HUES64 (cell line): ENCODE results near the gene SLC7A10. TPM values are rescaled to one million over a fixed set of nuclear protein-coding genes. Genes with fewer than 3 reads are reported as not detected.

Experiments
- H3K27ac ChIP-seq: 2 replicates; pipeline ENCODE4 v1.7.0; 2013; ENCODE audit warnings: low read depth, low read length, inconsistent platforms
- H3K27me3 ChIP-seq: 2 replicates; pipeline ENCODE4 v1.6.1; 2013; ENCODE audit warnings: mild to moderate bottlenecking, low read length; ENCODE audit not compliant: insufficient read depth
- H3K36me3 ChIP-seq: 2 replicates; pipeline ENCODE4 v1.6.1; 2013; ENCODE audit warnings: mild to moderate bottlenecking, low read length; ENCODE audit not compliant: insufficient read depth
- H3K4me1 ChIP-seq: 2 replicates; pipeline ENCODE4 v1.6.1; 2013; ENCODE audit warnings: mild to moderate bottlenecking, low read length, moderate library complexity; ENCODE audit not compliant: insufficient read depth
- H3K4me3 ChIP-seq: 2 replicates; pipeline ENCODE4 v1.5.1; 2013; ENCODE audit warnings: mild to moderate bottlenecking, low read length, moderate library complexity
- H3K9ac ChIP-seq: 2 replicates; pipeline ENCODE4 v1.6.1; 2013; ENCODE audit warnings: mild to moderate bottlenecking, low read depth, low read length
- H3K9me3 ChIP-seq: 2 replicates; pipeline ENCODE4 v1.6.1; 2013; ENCODE audit warnings: low read depth, low read length; ENCODE audit not compliant: insufficient read depth
- WGBS: fragments of 150-250, 120-280 bp; methylation state at CpG from one replicate; pipeline ENCODE4 v1.1.7; 2013; ENCODE audit warnings: missing lambda C conversion rate; 5-methylcytosine and 5-hydroxymethylcytosine counted together
- polyA plus RNA-seq, 2 experiments: library from polyadenylated mRNA; stranded (reverse); fragments of 50-300 nt; gene quantifications; one replicate each; pipeline ENCODE4 v1.2.3, GENCODE V29; 2013

The SLC7A10 gene
- 1.5 TPM for polyA plus RNA-seq (2013, experiment 1 of 2)
- 1.6 TPM for polyA plus RNA-seq (2013, experiment 2 of 2)

- Histone ChIP-seq H3K36me3 (no peaks in the 10 kb centered on the region), H3K9ac (peak within 1 kb of the TSS; percentile 52; the same call in 1 of the 2 replicates), H3K27ac (no peak within 1 kb of the TSS), H3K4me3 (peak within 1 kb of the TSS; percentile 55), H3K4me1 (no peaks in the 10 kb centered on the region), H3K9me3 (peaks cover 19% of the 10 kb centered on the region), H3K27me3 (peaks cover 50% of the 10 kb centered on the region)
- WGBS, result 6% methylated on average over 57 of the region's 62 CpGs
These were observed at the start of gene SLC7A10 for GRCh38 chr19:33225458-33225926. TSS of gene SLC7A10 (minus strand) at chr19:33225850. CDS start at chr19:33225703, 147 bp downstream.

GRCh38 chr19:33274663-33275558 is 49.3 kb upstream of the SLC7A10 start:
- 80% methylated on average over 17 of the region's 17 CpGs for WGBS
- Histone ChIP-seq H3K4me1 (peaks cover 12% of the 10 kb centered on the region; the same call in 1 of the 2 replicates), H3K4me3 (no peak overlapping the region), H3K9ac (no peak overlapping the region; the same call in 1 of the 2 replicates), H3K27me3 (no peaks in the 10 kb centered on the region), H3K36me3 (no peaks in the 10 kb centered on the region), H3K9me3 (no peaks in the 10 kb centered on the region), H3K27ac (no peak overlapping the region)

DNA sequence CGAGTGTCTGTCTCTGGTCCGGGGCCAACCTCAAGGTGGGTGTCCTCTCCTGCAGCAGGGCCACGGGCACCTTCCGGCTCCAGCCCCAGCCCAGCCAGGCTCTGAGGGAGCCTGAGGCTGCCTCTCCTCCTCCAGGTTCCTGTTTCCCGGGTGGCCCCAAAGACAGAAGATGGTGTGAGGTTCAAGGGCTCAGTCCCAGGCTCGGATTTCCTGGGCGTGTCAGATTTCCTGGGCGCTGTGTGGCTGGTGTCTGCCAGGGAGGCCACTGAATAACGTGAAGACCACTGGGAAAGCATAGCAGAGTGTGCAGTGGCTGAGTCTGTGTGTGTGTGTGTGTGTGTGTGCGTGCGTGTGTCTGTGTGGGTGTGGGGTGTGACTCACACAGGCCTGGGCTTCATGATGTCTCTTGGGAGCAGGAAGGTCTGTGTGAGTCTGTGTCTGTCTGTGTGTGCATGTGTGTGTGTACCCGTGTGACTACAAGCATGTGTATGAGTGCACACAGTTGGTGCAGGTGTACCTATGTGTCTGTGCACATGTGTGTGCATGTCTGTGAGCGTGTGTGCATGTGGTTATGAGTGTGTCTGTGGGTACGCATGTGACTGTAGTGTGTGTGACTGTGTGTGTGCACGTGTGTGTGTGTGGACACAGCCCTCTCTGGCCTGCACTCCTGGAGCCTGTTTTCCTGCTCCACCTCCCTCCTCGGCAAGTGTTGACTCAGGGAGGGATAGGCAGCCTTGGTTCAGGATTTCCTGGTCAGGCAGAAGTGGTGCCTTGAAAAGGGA is 48.4 kb upstream of the SLC7A10 start:
- Histone ChIP-seq H3K9me3 (no peaks in the 10 kb centered on the region), H3K4me1 (peaks cover 12% of the 10 kb centered on the region; the same call in 1 of the 2 replicates), H3K27me3 (no peaks in the 10 kb centered on the region), H3K9ac (no peak overlapping the region), H3K27ac (no peak overlapping the region), H3K36me3 (no peaks in the 10 kb centered on the region), H3K4me3 (no peak overlapping the region)
- WGBS, result 80% methylated on average over 16 of the region's 16 CpGs

GRCh38 chr19:33273065-33273736 is 47.6 kb upstream of the SLC7A10 start:
- Histone ChIP-seq H3K27me3 (no peaks in the 10 kb centered on the region), H3K36me3 (no peaks in the 10 kb centered on the region), H3K9me3 (no peaks in the 10 kb centered on the region), H3K4me3 (no peak overlapping the region), H3K9ac (no peak overlapping the region), H3K27ac (no peak overlapping the region), H3K4me1 (peaks cover 12% of the 10 kb centered on the region; the same call in 1 of the 2 replicates)
- 78% methylated on average over 26 of the region's 26 CpGs for WGBS

- Histone ChIP-seq H3K27ac (no peak overlapping the region), H3K9me3 (no peaks in the 10 kb centered on the region), H3K4me1 (peaks cover 12% of the 10 kb centered on the region; the same call in 1 of the 2 replicates), H3K27me3 (no peaks in the 10 kb centered on the region), H3K36me3 (no peaks in the 10 kb centered on the region), H3K9ac (no peak overlapping the region), H3K4me3 (no peak overlapping the region)
- 85% methylated on average over 11 of the region's 12 CpGs for WGBS
These were observed 45.8 kb upstream of the SLC7A10 start for GRCh38 chr19:33271246-33272021.

DNA sequence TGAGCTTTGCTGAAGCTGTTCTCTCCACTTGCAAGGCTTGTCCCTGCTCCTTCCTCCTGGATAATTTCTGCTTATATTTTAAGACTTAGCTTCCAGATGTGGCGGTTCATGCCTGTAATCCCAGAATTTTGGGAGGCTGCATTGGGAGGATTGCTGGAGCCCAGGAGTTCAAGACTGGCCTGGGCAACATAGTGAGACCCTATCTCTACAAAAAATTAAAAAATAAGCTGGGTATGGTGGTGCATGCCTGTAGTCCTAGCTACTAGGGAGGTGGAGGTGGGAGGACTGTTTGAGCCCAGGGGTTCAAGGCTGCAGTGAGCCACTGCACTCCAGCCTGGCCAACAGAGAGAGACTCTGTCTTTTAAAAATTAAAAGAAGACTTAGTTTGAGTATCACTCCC is 45.1 kb upstream of the SLC7A10 start:
- H3K9me3 ChIP-seq, result no peaks in the 10 kb centered on the region
- no peak overlapping the region for H3K9ac ChIP-seq
- H3K4me3 ChIP-seq, result no peak overlapping the region
- H3K27ac ChIP-seq, result no peak overlapping the region
- 96% methylated on average over 1 of the region's 1 CpG for WGBS
- H3K27me3 ChIP-seq, result no peaks in the 10 kb centered on the region
- peaks cover 12% of the 10 kb centered on the region; the same call in 1 of the 2 replicates for H3K4me1 ChIP-seq
- no peaks in the 10 kb centered on the region for H3K36me3 ChIP-seq

- Histone ChIP-seq H3K9me3 (no peaks in the 10 kb centered on the region), H3K4me1 (no peaks in the 10 kb centered on the region), H3K4me3 (no peak overlapping the region), H3K27me3 (no peaks in the 10 kb centered on the region), H3K27ac (no peak overlapping the region), H3K9ac (no peak overlapping the region), H3K36me3 (no peaks in the 10 kb centered on the region)
- 93% methylated on average over 9 of the region's 10 CpGs for WGBS
These were observed 43.4 kb upstream of the SLC7A10 start for GRCh38 chr19:33269016-33269415.

- Histone ChIP-seq H3K27me3 (no peaks in the 10 kb centered on the region), H3K9ac (no peak overlapping the region), H3K4me3 (no peak overlapping the region), H3K27ac (no peak overlapping the region), H3K36me3 (no peaks in the 10 kb centered on the region), H3K9me3 (no peaks in the 10 kb centered on the region), H3K4me1 (no peaks in the 10 kb centered on the region)
- WGBS, result 92% methylated on average over 22 of the region's 22 CpGs
These were observed 42.7 kb upstream of the SLC7A10 start for GRCh38 chr19:33268162-33268991.

GRCh38 chr19:33267706-33268105 is 42.1 kb upstream of the SLC7A10 start:
- no peak overlapping the region for H3K4me3 ChIP-seq
- H3K9ac ChIP-seq, result no peak overlapping the region
- no peaks in the 10 kb centered on the region for H3K4me1 ChIP-seq
- 89% methylated on average over 14 of the region's 14 CpGs for WGBS
- no peaks in the 10 kb centered on the region for H3K9me3 ChIP-seq
- H3K27me3 ChIP-seq, result no peaks in the 10 kb centered on the region
- H3K27ac ChIP-seq, result no peak overlapping the region
- no peaks in the 10 kb centered on the region for H3K36me3 ChIP-seq
